Activated B cell treated with CpG ODN at 0.5 μM for 24 hours (primary cell): ENCODE data around the gene P2RX6. TPM values are rescaled to one million over a fixed set of nuclear protein-coding genes. Genes with fewer than 3 reads are reported as not detected.
"Not testable (repeated sequence)": the region's sequence is repeated elsewhere in the genome, so short reads cannot be mapped to it uniquely, and the experiment has no call there.

ENCODE experiments used
- ATAC-seq: fragments of 200-7000 bp; cut with Tn5 transposase; one replicate; pipeline ENCODE4 v1.10.0; 2021; ENCODE audit warnings: low read depth, mild to moderate bottlenecking, moderate library complexity
- CTCF ChIA-PET: fragments of 350-600 bp; sonication (Branson Sonifier 250); formaldehyde crosslinking; loops from one replicate; lab custom pipeline; 2021; ENCODE audit warnings: antibody characterized with exemption; lab: Charles Lee
- POLR2A ChIA-PET: fragments of 350-600 bp; sonication (Branson Sonifier 250); formaldehyde crosslinking; loops from one replicate; lab custom pipeline; 2021; ENCODE audit warnings: antibody characterized with exemption; lab: Charles Lee
- DNase-seq: peaks from one replicate; pipeline ENCODE4 v3.0.0; 2022
- H3K27ac Mint-ChIP-seq: one replicate; pipeline ENCODE4 v1.8.0; 2020; ENCODE audit warnings: mixed read lengths
- H3K27me3 Mint-ChIP-seq: one replicate; pipeline ENCODE4 v1.8.0; 2021; ENCODE audit warnings: mixed read lengths
- H3K36me3 Mint-ChIP-seq: one replicate; pipeline ENCODE4 v1.8.0; 2021; ENCODE audit warnings: low read depth, mixed read lengths
- H3K4me1 Mint-ChIP-seq: one replicate; pipeline ENCODE4 v1.8.0; 2021; ENCODE audit warnings: mixed read lengths
- H3K4me3 Mint-ChIP-seq: one replicate; pipeline ENCODE4 v1.8.0; 2020; ENCODE audit warnings: mild to moderate bottlenecking, mixed read lengths
- H3K9me3 Mint-ChIP-seq: one replicate; pipeline ENCODE4 v1.8.0; 2020; ENCODE audit warnings: mixed read lengths
- CTCF ChIP-seq: fragments of 200-600 bp; IDR thresholded peaks from one replicate; pipeline ENCODE4 v1.8.0; 2022; ENCODE audit warnings: antibody characterized with exemption, mild to moderate bottlenecking
- intact Hi-C: fragments of 100-400 bp; cut with micrococcal nuclease; formaldehyde crosslinking; loops from one replicate; pipeline ENCODE4 v1.15.1; 2024
- total RNA-seq: library from RNA; stranded (reverse); gene quantifications from 2 replicates; pipeline ENCODE4 v1.2.3, GENCODE V29; 2022

P2RX6 gene
- total RNA-seq, 1 donor from 2014 or later, result 0.67 TPM

- CTCF ChIA-PET, result no interaction called here
- intact Hi-C loops, result no loop called here
- no peak for TF ChIP-seq CTCF
- POLR2A ChIA-PET, result interaction anchor here (1.3 to 2.4 kb wide), 2 partner anchors 43 to 64 kb away, joined by 7 to 8 read pairs; partner anchors contain the start of genes LZTR1 and THAP7
- peak within 1 kb of the TSS; percentile 77 for H3K27ac Mint-ChIP-seq
- H3K4me1 Mint-ChIP-seq, result peaks cover 24% of the 10 kb centered on the region
- H3K4me3 Mint-ChIP-seq, result peak within 1 kb of the TSS; percentile 80
- ATAC-seq, result peak; percentile 92
- peaks cover 20% of the 10 kb centered on the region for H3K27me3 Mint-ChIP-seq
- H3K9me3 Mint-ChIP-seq, result no peaks in the 10 kb centered on the region
- DNase-seq, result peak; percentile 68
- no peaks in the 10 kb centered on the region for H3K36me3 Mint-ChIP-seq
Measured at GRCh38 chr22:21045585-21046294, 30.8 kb downstream of the P2RX6 start, which contains the start of gene LRRC74B. Gene LRRC74B, plus strand, starts transcription at chr22:21045946. Its CDS starts 41 bp downstream, at chr22:21045987.

- H3K4me1 Mint-ChIP-seq, result peaks cover 24% of the 10 kb centered on the region
- CTCF ChIA-PET, result no interaction called here
- DNase-seq, result no peak
- H3K36me3 Mint-ChIP-seq, result no peaks in the 10 kb centered on the region
- H3K27ac Mint-ChIP-seq, result no peak overlapping the region
- no peak for TF ChIP-seq CTCF
- H3K4me3 Mint-ChIP-seq, result no peak overlapping the region
- POLR2A ChIA-PET, result no interaction called here
- intact Hi-C loops, result loop anchor here (1.0 kb wide), 1 partner anchor 45 kb away; the partner anchor contains the start of gene THAP7
- no peaks in the 10 kb centered on the region for H3K9me3 Mint-ChIP-seq
- H3K27me3 Mint-ChIP-seq, result peaks cover 20% of the 10 kb centered on the region
- no peak for ATAC-seq
Measured at GRCh38 chr22:21047035-21047661, 32.2 kb downstream of the P2RX6 start.

GRCh38 chr22:21047730-21048129 is 32.8 kb downstream of the P2RX6 start:
- CTCF ChIA-PET, result no interaction called here
- no peak overlapping the region for H3K27ac Mint-ChIP-seq
- ATAC-seq, result no peak

GRCh38 chr22:21048448-21048847 is 33.5 kb downstream of the P2RX6 start:
- H3K27me3 Mint-ChIP-seq, result peaks cover 16% of the 10 kb centered on the region
- H3K27ac Mint-ChIP-seq, H3K36me3 Mint-ChIP-seq, H3K9me3 Mint-ChIP-seq, POLR2A ChIA-PET, CTCF ChIA-PET, intact Hi-C loops, DNase-seq, H3K4me3 Mint-ChIP-seq, ATAC-seq: not testable (repeated sequence)
- H3K4me1 Mint-ChIP-seq, result peaks cover 21% of the 10 kb centered on the region

More at GRCh38 chr22:21047730-21048129, 32.8 kb downstream of the P2RX6 start:
- TF ChIP-seq CTCF, result no peak
- H3K4me1 Mint-ChIP-seq, result peaks cover 24% of the 10 kb centered on the region
- DNase-seq, result no peak
- POLR2A ChIA-PET, result no interaction called here
- no peak overlapping the region for H3K4me3 Mint-ChIP-seq
- peaks cover 19% of the 10 kb centered on the region for H3K27me3 Mint-ChIP-seq
- no peaks in the 10 kb centered on the region for H3K9me3 Mint-ChIP-seq
- H3K36me3 Mint-ChIP-seq, result no peaks in the 10 kb centered on the region
- intact Hi-C loops, result loop anchor here (1.0 kb wide), 1 partner anchor 45 kb away; the partner anchor contains the start of gene THAP7

- CTCF ChIA-PET, H3K9me3 Mint-ChIP-seq, H3K36me3 Mint-ChIP-seq, intact Hi-C loops, H3K27ac Mint-ChIP-seq, POLR2A ChIA-PET, H3K4me3 Mint-ChIP-seq, ATAC-seq, DNase-seq: not testable (repeated sequence)
- Mint-ChIP-seq H3K4me1 (peaks cover 16% of the 10 kb centered on the region), H3K27me3 (peaks cover 11% of the 10 kb centered on the region)
Measured at GRCh38 chr22:21048965-21049364, 34.0 kb downstream of the P2RX6 start.
